ENCODE data around the gene PHB1. TPM values are rescaled to one million over a fixed set of nuclear protein-coding genes. Genes with fewer than 3 reads are reported as not detected.
A peak's percentile ranks its signal among the peaks of the same experiment; 100 is the strongest.

The PHB1 gene
- polyA plus RNA-seq, 1 donor from 2014 or later, result 132 TPM

DNA sequence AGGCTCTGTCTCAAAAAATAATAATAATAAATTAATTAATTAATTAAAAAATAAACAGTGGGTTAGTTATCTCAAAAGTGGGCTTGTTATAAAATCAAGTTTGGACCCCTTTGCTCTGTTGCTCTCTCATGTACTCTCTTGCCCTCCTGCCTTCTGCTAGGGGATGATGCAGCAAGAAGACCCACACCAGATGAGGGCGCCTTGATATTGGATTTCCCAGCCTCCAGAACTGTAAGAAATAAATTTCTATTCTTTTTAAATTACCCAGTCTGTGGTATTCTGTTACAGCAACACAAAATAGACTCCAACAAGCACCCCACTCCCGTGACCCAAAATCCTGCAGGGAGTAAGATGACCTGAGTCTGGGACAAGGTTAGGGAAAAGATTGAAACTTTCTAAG is 50.6 kb downstream of the PHB1 start:
- peak overlapping the region in 2 of 4 donors; percentile 40 to 61 for H3K4me3 Mint-ChIP-seq
- peak overlapping the region in 2 of 3 donors; percentile 2 to 81 for H3K27ac Mint-ChIP-seq
- H3K27me3 Mint-ChIP-seq, result no peaks in the 10 kb centered on the region
- H3K4me1 Mint-ChIP-seq, result peaks cover 29 to 46% (median 37%) of the 10 kb centered on the region in 3 donors
- no peaks in the 10 kb centered on the region for H3K9me3 Mint-ChIP-seq
- H3K36me3 Mint-ChIP-seq, result peaks cover 5% of the 10 kb centered on the region

GRCh38 chr17:49363251-49363650 is 51.4 kb downstream of the PHB1 start:
- H3K4me3 Mint-ChIP-seq, result peak overlapping the region in 2 of 4 donors; percentile 85 to 95
- peak overlapping the region in 2 of 3 donors; percentile 89 to 95 for H3K27ac Mint-ChIP-seq
- no peaks in the 10 kb centered on the region for H3K9me3 Mint-ChIP-seq
- H3K4me1 Mint-ChIP-seq, result peaks cover 38 to 49% (median 43%) of the 10 kb centered on the region in 3 donors
- no peaks in the 10 kb centered on the region for H3K27me3 Mint-ChIP-seq
- peaks cover 5% of the 10 kb centered on the region for H3K36me3 Mint-ChIP-seq

- Mint-ChIP-seq H3K27me3 (no peaks in the 10 kb centered on the region), H3K36me3 (peaks cover 5% of the 10 kb centered on the region), H3K27ac (peak overlapping the region; percentile 89 to 96 (median 95)), H3K9me3 (no peaks in the 10 kb centered on the region), H3K4me3 (peak overlapping the region; percentile 85 to 95 (median 94)), H3K4me1 (peaks cover 41 to 54% (median 45%) of the 10 kb centered on the region in 3 donors)
These were observed 52.0 kb downstream of the PHB1 start for GRCh38 chr17:49362723-49363117.

DNA sequence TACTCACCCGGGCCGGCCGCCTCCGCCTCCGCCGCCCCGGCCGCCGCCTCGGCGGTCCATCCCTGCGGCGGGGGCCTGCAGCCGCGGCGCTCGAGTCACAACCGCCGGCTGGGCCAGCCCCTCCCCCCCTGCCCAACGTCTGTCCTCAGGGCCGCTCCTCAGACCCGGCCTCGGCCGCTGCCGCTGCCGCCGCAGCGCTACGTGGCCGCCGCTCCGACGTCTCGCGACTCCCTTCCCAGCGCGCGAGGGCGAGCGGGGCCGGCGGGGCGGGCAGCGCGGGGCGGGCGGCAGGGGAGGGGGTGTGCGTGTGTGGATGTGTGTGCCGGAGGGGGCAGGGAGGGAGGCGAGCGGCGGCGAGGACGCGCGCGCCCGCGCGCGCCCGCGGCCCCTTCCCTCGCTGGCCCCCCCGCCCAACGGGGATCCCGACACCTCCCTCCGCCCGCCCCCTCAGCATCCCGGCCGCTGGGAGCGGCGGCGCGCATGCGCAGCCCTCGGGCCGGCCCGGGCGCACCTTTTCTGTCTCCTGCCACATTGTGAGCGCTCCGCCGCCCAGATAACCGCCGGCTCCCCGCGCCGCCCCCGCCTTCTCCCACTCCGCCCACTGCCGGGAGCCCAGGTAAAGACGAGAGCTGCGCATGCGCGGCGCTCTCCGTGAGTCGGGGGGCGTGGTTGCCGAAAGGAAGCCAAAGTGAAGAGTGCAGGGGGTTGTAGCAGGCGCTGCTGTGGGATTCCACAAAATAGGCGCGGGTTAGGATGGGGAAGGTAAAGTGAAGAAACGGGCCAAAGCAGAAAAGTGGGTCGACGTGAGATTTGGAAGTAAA is 52.6 kb downstream of the PHB1 start, which contains the start of gene ZNF652:
Gene ZNF652 (minus strand): TSS at position 349 of the 821 bp plus-strand sequence. CDS start 44,525 bp downstream, outside the sequence.
- Mint-ChIP-seq H3K9me3 (no peaks in the 10 kb centered on the region), H3K36me3 (peaks cover 3% of the 10 kb centered on the region), H3K27ac (peak within 1 kb of the TSS; percentile 89 to 96 (median 95))

DNA sequence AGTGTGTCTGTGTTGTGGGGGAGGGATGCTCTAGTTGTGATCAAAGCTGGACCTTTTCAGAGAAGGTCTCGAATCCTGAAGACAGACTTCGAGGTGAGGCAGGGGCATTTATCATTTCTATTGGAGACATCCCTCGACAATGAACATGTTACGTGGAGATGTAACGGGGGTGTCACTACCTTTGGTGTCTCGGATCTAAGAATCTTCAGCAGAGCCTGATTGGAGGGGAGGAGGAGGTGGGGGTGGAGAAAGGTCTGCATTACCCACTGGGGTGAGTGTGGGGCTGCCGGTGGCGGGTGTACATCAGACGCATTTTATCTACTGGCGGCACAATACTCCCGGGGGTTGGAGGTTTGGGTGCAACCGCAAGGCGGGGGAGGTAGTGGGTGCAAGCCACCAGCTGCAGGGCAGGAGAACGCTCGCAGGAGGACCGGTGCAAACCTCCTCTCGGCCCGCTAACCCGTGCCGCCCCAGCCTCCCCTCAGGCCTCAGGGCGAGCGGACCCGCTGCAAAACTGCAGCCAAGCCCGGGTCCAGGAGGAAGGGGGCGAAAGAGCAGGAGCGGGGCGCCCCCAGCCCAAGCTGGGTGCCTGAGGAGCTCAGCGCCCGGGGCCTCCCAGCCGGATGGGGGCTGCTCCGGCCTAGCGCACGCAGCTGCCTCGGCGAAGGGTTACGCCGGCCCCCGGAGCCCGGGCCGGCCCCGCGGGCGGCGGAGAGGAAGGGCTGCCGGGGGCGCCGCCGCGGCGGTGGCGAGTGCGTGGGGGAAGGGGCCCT is 53.4 kb downstream of the PHB1 start:
- peaks cover 46 to 57% (median 48%) of the 10 kb centered on the region in 3 donors for H3K4me1 Mint-ChIP-seq
- peaks cover 3% of the 10 kb centered on the region for H3K36me3 Mint-ChIP-seq
- H3K27me3 Mint-ChIP-seq, result no peaks in the 10 kb centered on the region
- H3K4me3 Mint-ChIP-seq, result peak overlapping the region; percentile 84 to 99 (median 97)
- H3K27ac Mint-ChIP-seq, result peak overlapping the region; percentile 79 to 95 (median 88)
- H3K9me3 Mint-ChIP-seq, result no peaks in the 10 kb centered on the region

More for the DNA sequence above, 52.6 kb downstream of the PHB1 start, which contains the start of gene ZNF652:
- H3K4me1 Mint-ChIP-seq, result peaks cover 43 to 55% (median 45%) of the 10 kb centered on the region in 3 donors
- no peaks in the 10 kb centered on the region for H3K27me3 Mint-ChIP-seq
- H3K4me3 Mint-ChIP-seq, result peak within 1 kb of the TSS; percentile 85 to 99 (median 97)

DNA sequence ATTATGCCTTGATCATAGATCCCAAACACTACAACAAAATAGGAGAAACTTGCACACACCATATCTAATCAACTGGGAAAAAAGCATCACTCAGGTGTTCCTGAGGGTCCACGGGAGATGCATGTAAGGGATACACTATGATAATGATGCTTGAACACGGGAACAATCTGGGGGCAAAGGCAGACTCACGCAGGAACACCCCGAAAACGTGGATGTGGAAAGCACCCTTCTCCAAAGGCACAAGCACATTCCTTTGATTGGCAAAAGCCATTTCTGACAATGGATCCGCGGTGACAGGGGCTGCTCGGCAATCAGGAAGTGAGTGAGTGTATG is 53.9 kb downstream of the PHB1 start:
- Mint-ChIP-seq H3K27me3 (no peaks in the 10 kb centered on the region), H3K4me3 (peak overlapping the region; percentile 84 to 99 (median 97)), H3K36me3 (peaks cover 3% of the 10 kb centered on the region), H3K4me1 (peaks cover 44 to 56% (median 45%) of the 10 kb centered on the region in 3 donors), H3K27ac (peak overlapping the region; percentile 79 to 95 (median 88)), H3K9me3 (no peaks in the 10 kb centered on the region)

DNA sequence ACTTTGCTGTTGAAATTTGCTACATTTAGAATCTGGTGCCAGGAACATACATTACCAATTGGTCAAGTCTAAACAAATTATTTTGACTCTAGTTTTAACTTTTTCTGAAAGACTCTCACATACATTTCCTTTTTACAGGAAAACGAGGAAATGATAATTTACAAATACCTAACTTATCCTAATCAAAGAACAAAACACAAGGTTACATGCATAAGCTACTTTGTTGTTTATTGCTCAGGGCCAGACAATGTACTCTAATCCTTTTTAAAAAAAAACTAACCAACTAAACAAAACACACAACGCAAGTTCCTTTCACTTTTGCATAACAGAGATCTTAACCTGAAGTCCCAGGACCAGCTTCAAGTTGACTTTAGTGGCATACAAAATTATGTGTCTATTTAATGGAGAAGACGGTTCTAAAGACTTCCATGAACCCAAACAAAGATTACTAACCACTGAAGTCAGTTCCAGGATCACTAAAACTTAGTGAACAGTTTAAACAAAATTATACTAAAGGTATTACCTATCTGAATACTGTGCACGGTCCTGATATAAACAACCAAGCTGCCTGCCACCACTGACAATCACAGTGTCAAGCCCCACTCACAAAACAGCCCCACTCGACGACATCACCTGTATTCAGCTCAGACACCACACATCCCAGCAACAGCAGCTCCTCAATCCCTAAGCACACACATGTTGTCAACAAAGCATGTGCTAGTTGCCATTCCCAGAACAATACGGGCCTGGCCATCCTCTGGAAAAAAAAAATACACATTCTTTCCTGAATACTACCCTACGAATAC is 54.5 kb downstream of the PHB1 start:
- H3K27ac Mint-ChIP-seq, result peak overlapping the region; percentile 79 to 95 (median 88)
- no peaks in the 10 kb centered on the region for H3K36me3 Mint-ChIP-seq
- peaks cover 41 to 54% (median 41%) of the 10 kb centered on the region in 3 donors for H3K4me1 Mint-ChIP-seq
- peak overlapping the region; percentile 84 to 99 (median 97) for H3K4me3 Mint-ChIP-seq
- H3K27me3 Mint-ChIP-seq, result no peaks in the 10 kb centered on the region
- H3K9me3 Mint-ChIP-seq, result no peaks in the 10 kb centered on the region

- Mint-ChIP-seq H3K9me3 (no peaks in the 10 kb centered on the region), H3K27me3 (no peaks in the 10 kb centered on the region), H3K4me1 (peaks cover 41 to 52% (median 41%) of the 10 kb centered on the region in 3 donors), H3K4me3 (peak overlapping the region; percentile 35 to 99 (median 84)), H3K36me3 (no peaks in the 10 kb centered on the region), H3K27ac (peak overlapping the region; percentile 59 to 88 (median 71))
These were observed 55.9 kb downstream of the PHB1 start for GRCh38 chr17:49358641-49359247.

GRCh38 chr17:49357516-49357915 is 57.2 kb downstream of the PHB1 start:
- H3K4me3 Mint-ChIP-seq, result peak overlapping the region in 3 of 4 donors; percentile 0 to 99 (median 84)
- no peaks in the 10 kb centered on the region for H3K36me3 Mint-ChIP-seq
- H3K9me3 Mint-ChIP-seq, result no peaks in the 10 kb centered on the region
- H3K4me1 Mint-ChIP-seq, result peaks cover 41 to 54% (median 45%) of the 10 kb centered on the region in 3 donors
- H3K27me3 Mint-ChIP-seq, result no peaks in the 10 kb centered on the region
- H3K27ac Mint-ChIP-seq, result peak overlapping the region; percentile 0 to 88 (median 71)

GRCh38 chr17:49356320-49356719 is 58.4 kb downstream of the PHB1 start:
- Mint-ChIP-seq H3K27ac (no peak overlapping the region), H3K4me1 (peaks cover 39 to 53% (median 43%) of the 10 kb centered on the region in 3 donors), H3K4me3 (no peak overlapping the region)

More at GRCh38 chr17:49356320-49356719, 58.4 kb downstream of the PHB1 start:
- no peaks in the 10 kb centered on the region for H3K9me3 Mint-ChIP-seq
- no peaks in the 10 kb centered on the region for H3K36me3 Mint-ChIP-seq
- no peaks in the 10 kb centered on the region for H3K27me3 Mint-ChIP-seq

Other genes starting within 250 kb of the PHB1 start
- gene GNGT2, start 204.3 kb downstream of the PHB1 start, polyA plus RNA-seq, result 10.3 TPM
- gene ABI3, start 204.2 kb downstream of the PHB1 start, polyA plus RNA-seq, result 34.2 TPM
- gene PHOSPHO1, start 184.1 kb downstream of the PHB1 start, polyA plus RNA-seq, result 1.0 TPM
- 29.3 TPM for gene ZNF652, start 52.6 kb downstream of the PHB1 start, polyA plus RNA-seq
- gene NGFR, start 80.4 kb upstream of the PHB1 start, polyA plus RNA-seq, result not detected
- not detected for gene NXPH3, start 161.0 kb upstream of the PHB1 start, polyA plus RNA-seq

All from IgD-negative memory B cell (primary cell).